ENCODE results near the gene AGAP5.
"Not testable (repeated sequence)": the region's sequence is repeated elsewhere in the genome, so short reads cannot be mapped to it uniquely, and the experiment has no call there.

AGAP5 gene

DNA sequence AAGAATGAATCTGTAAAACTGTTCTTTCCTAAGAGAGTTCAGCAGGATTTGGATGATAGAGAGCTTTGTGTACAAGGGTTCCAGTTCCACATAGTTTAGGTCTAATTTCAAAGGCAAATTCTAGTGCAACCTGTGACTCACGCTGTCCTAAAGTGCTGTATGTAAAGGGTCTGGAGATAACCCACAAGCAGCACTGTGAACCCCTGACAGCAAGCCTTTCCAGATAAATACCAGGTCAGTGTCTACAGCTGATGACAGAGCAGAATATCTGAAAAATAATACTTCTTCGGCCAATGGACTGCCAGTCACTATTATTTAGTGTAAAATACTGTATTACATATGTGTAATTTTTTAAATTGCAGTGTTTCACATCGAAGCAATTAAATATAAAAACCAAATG lies 16.0 kb upstream of the AGAP5 start:
- DNase-seq: not testable (repeated sequence)

DNA sequence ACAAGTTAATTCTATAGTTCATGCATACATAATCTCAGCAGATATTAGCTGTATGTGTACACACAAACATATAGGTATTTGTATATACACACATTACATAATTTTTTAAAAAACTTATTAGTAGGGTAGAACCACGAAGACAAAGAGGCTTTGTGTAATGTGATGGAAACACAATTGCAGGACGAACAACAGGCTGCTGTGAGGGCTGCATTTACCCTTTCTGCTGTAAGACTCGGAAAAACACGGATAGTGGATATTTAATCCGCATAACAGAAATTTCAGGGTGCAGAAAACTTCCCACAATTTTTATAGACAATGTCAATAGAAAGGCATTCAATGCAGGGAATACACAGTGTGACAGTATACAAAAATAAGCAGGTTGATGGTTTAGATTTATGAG lies 13.8 kb upstream of the AGAP5 start:
- DNase-seq: not testable (repeated sequence)

DNA sequence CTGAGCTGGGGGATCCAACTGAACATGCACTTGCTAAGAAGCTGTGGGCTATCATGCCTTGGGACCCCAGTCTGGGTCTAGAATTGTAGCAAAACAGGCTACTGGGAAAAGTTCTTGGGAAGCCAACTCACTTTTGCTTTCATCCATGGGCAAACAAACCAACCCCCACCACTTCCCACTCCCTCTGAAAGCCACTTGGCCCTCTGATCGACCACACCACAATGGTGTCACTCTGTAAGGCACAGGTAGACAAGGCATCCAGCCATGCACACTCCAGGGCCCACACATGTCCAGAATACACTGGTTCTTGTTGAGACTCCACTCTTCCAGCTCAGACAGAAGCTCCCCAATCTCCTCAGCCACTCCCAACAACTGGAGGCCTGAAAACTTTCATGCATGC lies 10.2 kb upstream of the AGAP5 start:
- DNase-seq: not testable (repeated sequence)

DNA sequence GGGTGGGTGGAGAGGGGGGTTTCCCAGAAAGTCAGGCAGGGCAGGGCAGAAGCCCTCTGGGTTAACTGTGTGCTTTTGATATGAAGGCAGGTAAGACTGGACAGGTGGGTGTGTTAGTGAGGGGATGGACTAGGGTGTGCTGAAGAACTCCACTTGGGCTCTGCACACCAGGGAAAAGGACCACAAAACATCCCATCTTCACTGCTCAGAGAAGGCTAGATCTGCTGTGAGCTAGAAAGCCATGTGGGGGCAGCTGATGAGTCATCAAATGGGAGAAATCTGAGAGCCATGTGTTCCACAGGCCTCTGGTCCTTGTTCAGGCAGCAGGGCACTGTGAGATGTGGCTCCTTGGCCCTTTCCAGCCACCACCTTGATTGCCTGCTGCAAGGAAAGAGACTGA lies 9.7 kb upstream of the AGAP5 start:
- not testable (repeated sequence) for DNase-seq

DNA sequence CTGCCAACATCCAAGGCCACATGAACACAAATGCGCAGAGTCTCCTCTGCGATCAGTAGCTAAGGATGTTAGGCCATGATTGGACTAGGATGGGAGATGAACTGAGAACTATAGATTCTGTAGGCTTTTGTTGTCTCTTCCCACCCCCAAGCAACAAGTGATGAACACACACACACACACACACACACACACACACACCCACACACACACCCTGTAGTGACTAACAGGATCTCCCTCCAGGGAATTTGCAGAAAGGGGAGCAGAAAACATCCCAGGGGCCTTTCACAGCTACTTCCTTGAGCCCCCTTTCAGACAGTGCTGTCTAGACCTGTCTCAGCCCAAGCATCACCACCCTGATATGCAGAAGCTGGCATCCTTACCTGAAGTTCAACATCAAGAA lies 8.6 kb upstream of the AGAP5 start:
- not testable (repeated sequence) for DNase-seq

DNA sequence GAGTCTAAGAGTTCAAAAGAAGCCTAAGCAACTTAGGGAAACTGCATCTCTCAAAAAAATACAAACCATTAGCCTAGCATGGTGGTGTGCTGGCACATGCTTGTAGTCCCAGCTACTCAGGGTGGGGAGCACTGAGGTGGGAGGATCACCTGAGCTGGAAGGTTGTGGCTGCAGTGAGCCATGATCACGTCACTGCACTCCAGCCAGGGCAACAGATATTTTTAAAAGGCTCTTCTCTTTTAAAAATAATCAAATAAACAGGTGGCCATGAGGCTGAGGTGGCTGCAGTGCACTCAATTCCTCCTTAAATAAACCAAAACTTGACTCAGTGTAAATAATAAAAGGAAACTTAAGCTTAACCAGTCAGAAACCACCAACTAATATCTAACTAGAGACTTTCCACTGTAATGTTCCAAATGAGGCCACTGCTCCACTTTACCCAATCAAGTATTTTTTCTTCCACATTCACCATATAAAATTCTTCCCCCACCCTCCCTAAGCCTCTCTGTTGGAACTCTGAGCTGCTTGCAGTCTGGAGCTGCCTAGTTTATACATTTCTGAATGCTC lies 7.7 kb upstream of the AGAP5 start:
- DNase-seq: not testable (repeated sequence)

DNA sequence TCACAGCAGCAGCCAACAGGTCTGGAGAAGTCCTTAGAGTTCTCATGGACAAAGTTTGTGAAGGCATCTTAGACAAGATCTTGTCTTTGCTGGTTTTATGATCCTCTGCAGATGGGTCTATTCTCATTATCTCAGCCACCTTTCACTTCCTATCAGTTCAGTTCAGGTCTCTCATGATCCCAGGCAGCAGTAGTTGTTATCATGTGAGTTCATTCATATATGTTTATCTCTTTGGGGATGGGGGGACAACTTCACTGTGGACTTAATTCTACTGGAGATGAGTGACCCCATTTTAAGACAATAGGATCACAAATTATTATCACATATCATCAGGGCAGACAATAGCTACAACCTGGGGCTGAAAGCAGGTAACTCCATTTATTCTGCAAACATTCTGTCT lies 6.0 kb upstream of the AGAP5 start:
- not testable (repeated sequence) for DNase-seq

DNA sequence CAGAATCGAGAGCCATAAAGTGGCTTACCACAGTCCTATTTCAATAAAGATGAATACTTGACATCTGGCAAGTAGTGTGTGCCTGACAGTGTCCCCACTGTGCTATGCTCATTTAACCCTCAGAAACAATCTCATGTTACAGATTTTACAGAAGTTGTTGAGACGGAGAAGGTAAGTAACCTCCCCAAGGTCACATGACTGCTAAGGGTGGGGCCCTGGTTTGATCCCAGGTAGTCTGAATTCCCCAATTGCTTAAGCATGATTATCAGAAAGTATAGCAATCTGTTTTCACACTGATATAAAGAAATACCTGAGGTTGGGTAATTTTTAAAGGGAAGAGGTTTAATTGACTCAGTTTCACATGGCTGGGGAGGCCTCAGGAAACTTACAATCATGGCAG lies 910 bp upstream of the AGAP5 start:
- not testable (repeated sequence) for DNase-seq

DNA sequence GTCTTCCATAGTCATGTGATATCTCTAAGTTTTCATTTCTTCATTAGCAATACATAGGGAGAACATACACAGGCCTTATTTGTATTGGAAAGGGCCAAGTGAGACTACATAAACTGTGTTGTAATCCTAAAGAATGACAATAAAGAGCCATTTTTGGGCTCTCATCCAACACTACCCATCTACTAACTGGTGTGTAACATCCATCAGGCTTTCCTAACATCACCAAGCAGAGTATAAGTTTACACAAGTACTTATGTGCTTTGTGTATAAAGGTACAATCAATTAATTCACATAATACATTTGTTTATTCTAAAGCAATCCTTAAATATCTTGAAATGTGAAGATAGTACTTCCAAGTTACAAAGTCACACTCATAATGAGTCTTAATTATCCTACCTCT lies 2.6 kb downstream of the AGAP5 start:
- DNase-seq: not testable (repeated sequence)

DNA sequence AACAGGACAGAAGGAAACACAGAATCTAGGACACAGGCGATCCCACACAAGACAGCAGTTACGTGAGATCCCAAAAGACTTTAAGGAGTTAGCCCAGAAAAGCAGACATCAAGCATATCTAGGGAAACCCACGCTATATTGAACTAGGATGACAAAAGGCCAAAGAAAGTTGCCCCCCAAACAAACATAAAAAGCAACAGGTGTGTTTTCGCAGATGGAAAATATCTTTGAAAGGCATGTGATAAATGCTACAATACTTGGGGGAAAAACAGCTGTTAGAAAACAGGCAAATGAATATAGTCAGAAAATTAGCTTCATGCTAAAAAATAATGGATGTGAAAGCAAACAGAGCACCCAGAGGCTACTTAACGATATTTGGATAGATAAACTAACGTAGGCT lies 7.2 kb downstream of the AGAP5 start:
- DNase-seq: not testable (repeated sequence)

DNA sequence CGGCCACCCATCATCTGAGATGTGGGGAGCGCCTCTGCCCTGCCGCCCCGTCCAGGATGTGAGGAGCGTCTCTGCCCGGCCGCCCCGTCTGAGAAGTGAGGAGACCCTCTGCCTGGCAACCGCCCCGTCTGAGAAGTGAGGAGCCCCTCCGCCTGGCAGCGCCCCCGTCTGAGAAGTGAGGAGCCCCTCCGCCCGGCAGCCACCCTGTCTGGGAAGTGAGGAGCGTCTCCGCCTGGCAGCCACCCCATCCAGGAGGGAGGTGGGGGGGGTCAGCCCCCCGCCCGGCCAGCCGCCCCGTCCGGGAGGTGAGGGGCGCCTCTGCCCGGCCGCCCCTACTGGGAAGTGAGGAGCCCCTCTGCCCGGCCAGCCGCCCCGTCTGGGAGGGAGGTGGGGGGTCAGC lies 8.3 kb downstream of the AGAP5 start:
- not testable (repeated sequence) for DNase-seq

DNA sequence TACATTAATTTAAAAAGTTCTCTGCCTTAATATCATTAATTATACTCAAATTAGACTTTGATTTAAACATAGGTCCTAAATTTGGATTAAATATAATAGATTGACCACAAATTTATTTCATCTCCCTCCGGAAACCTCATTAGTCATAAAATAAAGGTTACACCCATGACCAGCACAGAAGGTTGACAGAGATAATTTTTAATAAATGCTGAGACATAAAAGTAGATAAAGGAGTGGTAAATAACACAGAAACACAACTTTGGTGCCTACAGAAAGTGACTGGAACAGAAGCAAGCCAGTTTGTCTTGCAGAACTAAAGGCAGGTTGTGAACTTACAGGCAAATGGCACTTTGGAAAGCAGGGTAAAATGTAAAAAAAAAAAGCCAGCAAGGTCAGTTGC lies 10.3 kb downstream of the AGAP5 start:
- not testable (repeated sequence) for DNase-seq

DNA sequence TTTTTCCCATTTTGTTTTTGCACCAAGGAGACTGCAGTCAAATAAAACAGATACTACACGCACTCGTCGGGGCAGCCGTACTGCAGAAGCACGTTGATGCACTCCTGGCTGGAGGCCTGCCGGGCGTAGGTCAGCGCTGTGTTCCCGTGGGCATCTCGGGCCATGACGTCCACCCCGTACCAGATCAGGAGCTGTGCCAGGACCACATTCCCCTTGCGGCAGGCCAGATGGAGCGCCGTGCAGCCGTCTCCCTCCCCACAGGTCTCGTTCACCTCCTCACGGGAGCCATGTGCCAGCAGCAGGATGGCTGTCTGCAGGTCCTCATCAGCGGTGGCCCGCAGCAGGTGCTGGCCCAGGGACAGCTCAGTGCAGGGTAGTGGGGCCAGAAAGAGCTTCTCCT lies 23.4 kb downstream of the AGAP5 start:
- not testable (repeated sequence) for DNase-seq

DNA sequence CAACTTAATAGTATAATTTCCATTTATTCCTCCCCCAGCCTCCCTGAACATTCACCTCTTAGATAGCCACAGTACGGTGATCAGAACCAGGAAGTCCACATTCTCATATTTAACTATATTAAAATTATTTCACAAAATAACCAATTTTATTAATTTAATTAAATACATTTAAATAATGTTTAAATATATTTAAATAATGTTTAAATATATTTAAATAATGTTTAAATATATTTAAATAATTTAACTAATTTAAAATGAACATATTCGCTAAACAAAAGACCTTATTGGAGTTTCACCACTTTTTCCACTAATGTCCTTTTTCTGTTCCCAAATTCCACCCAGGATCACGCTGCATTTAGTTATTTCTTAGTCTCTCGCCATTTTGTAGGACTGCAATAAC lies 29.5 kb downstream of the AGAP5 start:
- not testable (repeated sequence) for DNase-seq

DNA sequence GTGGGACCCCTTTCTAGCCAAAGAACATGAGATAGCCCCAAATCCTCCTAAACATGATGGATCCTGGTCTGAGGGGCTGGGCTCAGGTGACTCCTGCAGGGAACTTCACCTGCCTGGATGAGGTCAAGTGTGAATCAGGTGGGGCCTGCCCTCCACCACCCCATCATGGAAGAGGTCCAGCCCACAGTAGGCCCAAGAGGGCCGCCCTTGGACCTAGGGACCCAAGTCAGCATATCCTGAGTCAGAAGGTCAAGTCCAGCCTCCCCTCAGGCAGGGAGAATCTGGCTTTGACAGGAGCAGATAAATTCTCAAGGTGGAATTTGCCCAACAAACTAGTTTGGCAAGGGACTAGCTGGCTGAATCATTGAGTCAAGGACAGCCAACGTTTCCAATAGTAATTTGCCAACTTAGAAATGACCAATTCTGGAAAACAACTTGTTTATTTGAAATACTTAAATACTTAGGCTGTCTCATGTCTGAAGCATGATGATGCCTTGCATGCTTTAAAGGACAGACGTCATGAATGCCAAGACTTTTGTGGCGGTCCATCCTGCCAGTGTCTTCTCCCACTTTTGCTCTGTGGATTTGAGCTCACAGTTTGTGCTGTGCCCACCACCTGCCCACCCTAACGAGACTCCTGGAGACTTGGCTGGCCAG lies 31.6 kb downstream of the AGAP5 start:
- not testable (repeated sequence) for DNase-seq

DNA sequence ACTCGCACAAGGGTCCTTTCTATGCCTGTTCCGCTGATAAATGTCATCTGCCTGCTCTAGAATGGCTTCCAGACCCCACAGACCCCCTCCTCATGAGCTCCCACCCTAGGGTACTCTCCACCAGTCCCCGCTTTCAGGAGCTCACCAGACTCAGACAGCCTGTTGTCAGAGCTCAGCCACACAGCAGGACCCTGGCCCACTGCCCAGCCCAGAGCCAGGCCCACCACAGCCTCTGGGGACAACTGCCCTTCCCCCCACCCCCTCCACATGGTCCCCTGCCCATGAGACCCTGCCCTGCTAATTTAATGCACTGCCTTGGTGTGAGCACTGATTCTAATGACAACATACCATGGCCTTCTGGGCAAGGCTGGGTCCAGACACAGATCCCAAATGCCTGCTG lies 32.3 kb downstream of the AGAP5 start:
- DNase-seq: not testable (repeated sequence)

DNA sequence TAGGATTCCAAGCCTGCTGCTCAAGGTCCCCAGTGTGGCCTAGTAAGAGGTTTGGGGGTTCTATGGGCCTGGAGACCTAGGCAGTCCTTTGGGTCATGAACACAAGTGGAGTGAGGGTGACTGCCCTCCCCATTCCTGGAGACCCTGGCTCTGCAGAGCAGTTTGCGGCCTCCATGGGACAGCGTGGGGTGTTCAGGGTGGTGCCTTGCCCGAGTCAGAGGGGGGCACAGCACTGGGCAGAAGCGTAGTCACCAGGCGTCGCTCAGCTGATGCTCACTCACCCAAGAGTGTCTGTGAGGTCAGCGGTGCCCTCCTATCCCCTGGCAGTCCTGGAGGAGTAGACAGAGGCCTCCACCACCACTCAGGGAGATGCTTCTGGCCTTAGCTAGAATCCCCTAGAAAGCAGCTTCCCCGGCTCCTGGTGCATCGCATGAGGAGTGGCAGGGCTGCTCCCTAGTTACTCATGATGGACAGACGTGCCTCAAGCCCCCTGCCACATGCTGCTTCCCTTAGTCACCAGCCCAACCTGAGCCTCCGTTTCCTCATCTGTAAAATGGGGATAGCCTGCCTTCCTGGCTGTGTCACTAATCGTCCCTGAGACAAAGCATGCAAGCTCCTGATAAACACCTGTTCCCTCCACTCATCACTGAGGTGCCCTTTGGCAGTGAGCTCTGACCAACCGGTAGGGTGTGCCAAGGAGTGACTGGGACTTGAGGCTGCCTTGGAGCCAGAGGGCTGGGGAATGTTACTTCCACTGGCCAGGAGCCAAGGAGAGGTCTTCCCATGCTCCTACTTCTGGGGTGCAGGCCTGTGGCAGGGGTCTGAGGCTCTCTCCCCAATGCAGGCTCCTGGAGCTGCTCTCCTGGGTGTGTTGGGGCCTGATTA lies 33.5 kb downstream of the AGAP5 start:
- DNase-seq: not testable (repeated sequence)

DNA sequence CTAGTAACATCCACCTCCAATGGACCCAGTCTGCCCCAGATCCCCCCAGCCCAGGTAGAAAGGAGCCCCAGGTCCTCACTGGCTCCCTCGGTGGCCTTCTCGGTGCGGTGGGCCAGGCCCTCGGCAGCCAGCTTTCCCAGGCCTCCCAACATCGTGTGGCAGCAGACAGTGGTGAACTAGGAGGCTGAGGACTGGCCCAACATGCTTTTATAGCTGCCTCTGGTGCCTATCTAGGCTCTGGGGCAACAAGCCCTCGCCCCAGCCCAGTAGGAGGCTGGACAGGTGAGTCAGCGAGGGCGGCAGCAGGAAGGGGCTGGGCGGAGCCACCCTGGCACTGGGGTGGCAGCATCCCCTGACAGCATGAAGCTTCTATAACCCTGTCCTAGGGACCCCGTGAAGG lies 34.3 kb downstream of the AGAP5 start:
- not testable (repeated sequence) for DNase-seq

DNA sequence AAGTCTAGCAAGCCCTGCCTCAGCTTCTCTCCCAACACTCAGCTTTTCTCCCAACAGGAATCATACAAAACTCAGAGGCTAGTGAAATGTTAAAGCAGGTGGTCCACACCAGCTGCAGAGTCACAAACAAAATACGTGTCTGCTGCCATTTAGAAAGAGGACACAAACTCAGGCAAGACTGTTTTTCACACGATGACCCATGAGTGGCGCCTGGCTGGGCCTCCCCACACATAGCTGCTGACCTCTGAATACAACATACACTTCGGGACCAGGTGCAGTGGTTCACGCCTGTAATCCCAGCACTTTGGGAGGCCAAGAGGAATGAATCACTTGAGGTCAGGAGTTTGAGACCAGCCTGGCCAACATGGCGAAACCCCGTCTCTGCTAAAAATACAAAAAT lies 35.2 kb downstream of the AGAP5 start:
- not testable (repeated sequence) for DNase-seq

DNA sequence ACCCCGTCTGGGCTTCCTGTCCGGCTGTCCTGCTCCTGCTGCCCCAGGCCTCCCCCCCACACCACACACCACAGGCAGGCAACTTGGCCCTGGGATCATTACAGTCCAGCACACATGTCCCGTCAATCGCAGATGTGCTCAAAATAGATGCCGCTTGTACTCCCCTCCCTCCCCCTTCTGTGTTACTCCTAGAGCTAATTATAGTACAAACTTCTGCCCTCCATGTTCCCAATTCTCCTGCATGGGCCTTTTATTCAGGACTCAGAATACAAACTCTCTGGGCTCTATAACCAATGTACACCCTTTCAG lies 42.0 kb downstream of the AGAP5 start, which contains the start of gene SYNPO2L:
TSS of gene SYNPO2L (minus strand) at position 40 of the 309 bp plus-strand sequence. CDS start 107 bp downstream, outside the sequence.
- no peak for DNase-seq

DNA sequence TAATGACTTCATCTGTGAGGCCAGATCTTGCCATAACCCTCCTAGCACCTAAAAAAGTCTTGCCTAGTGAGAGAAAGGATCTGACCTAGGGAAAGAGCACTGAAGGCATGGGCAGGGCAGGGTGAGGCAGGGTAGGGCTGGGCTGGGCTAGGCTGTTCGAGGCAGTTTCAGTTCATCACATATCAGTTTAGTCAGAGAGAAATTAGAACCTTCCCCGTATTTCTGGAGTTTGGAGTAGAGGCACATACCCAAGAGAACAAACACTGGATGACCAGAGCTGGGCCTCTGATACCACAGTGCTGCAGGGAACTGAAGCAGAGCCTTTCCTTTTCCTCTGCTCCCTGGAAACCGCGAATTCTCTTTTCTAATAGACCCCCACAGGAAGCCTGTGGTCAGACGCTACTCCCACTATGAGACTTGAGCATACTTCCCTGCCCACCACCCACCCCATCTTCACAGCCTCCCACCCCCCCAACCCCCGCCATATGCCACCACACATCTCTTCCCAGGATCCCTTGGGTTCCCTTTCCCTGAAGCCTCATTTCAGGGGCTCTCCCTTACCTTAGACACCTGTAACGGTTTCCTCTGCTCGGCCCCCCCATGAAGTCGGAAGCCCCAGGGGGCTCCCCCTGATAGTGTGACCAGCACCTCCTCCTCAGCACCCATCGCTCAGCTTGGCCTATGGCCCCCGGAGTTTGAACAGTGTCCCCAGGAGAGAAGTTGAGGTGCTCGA lies 42.5 kb downstream of the AGAP5 start:
- DNase-seq: no peak

DNA sequence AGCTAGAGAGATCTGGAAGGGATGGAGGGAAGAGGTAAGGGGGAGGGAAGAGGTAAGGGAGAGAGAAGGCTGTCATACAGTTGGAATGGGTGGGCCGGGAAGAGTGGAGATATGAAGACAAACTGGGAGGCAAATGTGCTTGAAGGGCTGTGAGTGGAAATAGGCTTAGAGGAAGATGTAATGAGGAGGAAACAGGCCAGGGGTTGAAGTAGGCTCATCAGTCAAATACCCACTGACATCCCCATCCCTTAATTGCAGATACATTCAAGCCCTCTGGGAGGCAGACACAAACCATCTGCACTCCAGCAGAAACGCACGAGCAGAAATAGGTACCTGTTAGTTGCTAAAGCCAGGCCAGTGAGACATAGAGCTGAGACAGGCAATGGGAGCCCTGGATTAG lies 44.2 kb downstream of the AGAP5 start:
- no peak for DNase-seq

DNA sequence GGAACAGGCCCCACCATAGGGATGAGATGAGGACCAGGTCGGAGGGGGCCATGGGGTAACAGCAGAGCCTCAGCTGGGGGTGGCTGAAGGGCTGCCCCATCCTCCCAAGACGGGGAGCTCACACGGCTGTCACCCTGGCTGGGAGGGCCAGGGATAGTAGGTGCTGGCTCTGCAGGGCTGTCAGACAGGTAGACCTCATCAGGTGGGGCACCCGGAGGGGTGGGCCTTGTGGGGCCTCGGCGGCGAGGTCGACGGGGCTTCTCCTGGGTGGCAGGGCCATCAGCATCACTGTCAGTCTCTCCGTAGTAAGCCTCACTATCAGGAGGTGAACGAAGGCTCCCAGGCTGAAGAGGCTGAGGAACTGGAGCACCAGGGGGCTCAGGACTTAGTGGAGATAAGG lies 44.7 kb downstream of the AGAP5 start:
- no peak for DNase-seq
